Adrenal gland (tissue), 19 donors: ENCODE measurements around the gene HIPK1. TPM values are rescaled to one million over a fixed set of nuclear protein-coding genes. Genes with fewer than 3 reads are reported as not detected.

ENCODE experiments used
- DNase-seq, 7 donors: peaks; one replicate each; pipeline ENCODE4 v3.0.0-alpha.2; 2019 to 2020
- H3K27ac ChIP-seq, 5 donors: fragments of 200-600 bp; sonication (generic) in 4 of 5; 1 replicate in 3 of 5; 2 replicates in 2 of 5; pipeline versions ENCODE4 v1.5.1 to v1.8.0; 2016 to 2020; ENCODE audit warnings: mild to moderate bottlenecking in 1 of 5
- H3K27me3 ChIP-seq: fragments of 200-600 bp; 2 replicates; pipeline ENCODE4 v1.8.0; 2021
- H3K36me3 ChIP-seq, 2 donors: fragments of 200-600 bp; replicated peaks in 1 of 2; 1 replicate in 1 of 2; 2 replicates in 1 of 2; pipeline versions ENCODE4 v1.5.1 to v1.8.0; 2018 to 2022
- H3K4me1 ChIP-seq, 2 donors: fragments of 200-600 bp; replicated peaks in 1 of 2; 1 replicate in 1 of 2; 2 replicates in 1 of 2; pipeline versions ENCODE4 v1.5.1 to v1.8.0; 2018 to 2021
- H3K4me3 ChIP-seq, 4 donors: fragments of 200-600 bp; sonication (generic) in 3 of 4; one replicate each; pipeline ENCODE4 v1.5.1; 2016 to 2018
- H3K9me3 ChIP-seq, 3 donors: fragments of 200-600 bp; sonication (generic) in 1 of 3; replicated peaks in 1 of 3; 1 replicate in 2 of 3; 2 replicates in 1 of 3; pipeline versions ENCODE4 v1.5.1 to v1.8.0; 2016 to 2021
- POLR2A ChIP-seq, 2 donors: fragments of 450-650 bp; IDR thresholded peaks; one replicate each; pipeline ENCODE4 v1.6.1; 2017; ENCODE audit warnings: antibody characterized with exemption in 2 of 2, mild to moderate bottlenecking in 2 of 2, moderate library complexity in 1 of 2
- WGBS, 4 donors: extraction: QIAGEN DNeasy Blood & Tissue Kit in 2 of 4; methylation state at CpG; one replicate each; pipeline versions ENCODE4 v1.1.5 to v1.1.7; 2013 to 2017; 5-methylcytosine and 5-hydroxymethylcytosine counted together
- intact Hi-C, 2 donors: fragments of 100-400 bp; cut with DNase I; formaldehyde crosslinking; loops; one replicate each; pipeline versions ENCODE4 v1.14.1 to v1.15.0; 2022 to 2023
- long read RNA-seq, 10 donors: library from polyadenylated mRNA in 3 of 10; unstranded in 2 of 10; stranded (forward) in 1 of 10; transcript quantifications; one replicate each; pipeline ENCODE4 v2.0.0 and lab custom pipeline, GENCODE V29; 2021 to 2026
- polyA plus RNA-seq, 3 donors: library from polyadenylated mRNA; stranded (reverse); fragments of 200-250 nt in 2 of 3; fragments of 350-450 nt in 1 of 3; fragmentation: Illumina TruSeq in 1 of 3; extraction: RNeasy Lipid Tissue Mini Kit (QIAGEN cat#74804) in 1 of 3; gene quantifications; one replicate each; pipeline ENCODE4 v1.2.3, GENCODE V29; 2013 to 2014
- total RNA-seq, 9 donors: library from RNA; depleted of rRNA in 4 of 9; stranded (reverse); fragments of >200 nt in 4 of 9; fragments of 120-200 nt in 1 of 9; fragmentation: NEBNext Ultra II Directional in 1 of 9; extraction: Animal tissue kit (Norgen Biotek cat#: 25700) in 1 of 9; gene quantifications; one replicate each; pipeline versions ENCODE4 v1.1.0 to v1.2.4, GENCODE V29; 2013 to 2023
- TF ChIP-seq, protein P1 (sequence below), 6 experiments: fragments of 450-650 bp in 4 of 6; fragments of 200-600 bp in 2 of 6; sonication (generic) in 1 of 6; IDR thresholded peaks; 1 replicate in 5 of 6; 2 replicates in 1 of 6; pipeline versions ENCODE4 v1.5.1 to v1.8.0; 2016 to 2021; ENCODE audit warnings: antibody characterized with exemption in 6 of 6, mild to moderate bottlenecking in 2 of 6, moderate library complexity in 1 of 6
- donor health status: healthy with polysubstance abuse.
- donor health status: Bipolar disorder and iron deficiency.
- donor health status: DM: yes; HTN: yes; CAD: no.
- donor health status: DM: no; HTN: no; CAD: no.
- donor health status: DM: no; HTN: no; CAD: no.
- donor health status: DM: yes; HTN: yes; CAD: no.

Gene HIPK1
- total RNA-seq (100 to 1,000 TPM in 1 of 9 donors, 10 to 100 TPM in 8; 26.0 to 102 (median 67.2) TPM), polyA plus RNA-seq (10 to 100 TPM; 13.0 to 37.2 (median 13.1) TPM)
- long read RNA-seq, donor 1, partial matches to known transcripts, result 6 of 6 reads
- long read RNA-seq, donor 1, other reads (novel, unspliced or antisense), result 0 of 6 reads
- long read RNA-seq, donor 2, full-length matches to known transcripts, result 1 of 18 reads
- long read RNA-seq, donor 2, partial matches to known transcripts, result 17 of 18 reads
- long read RNA-seq, donor 2, other reads (novel, unspliced or antisense), result 0 of 18 reads
- long read RNA-seq, donor 3, full-length matches to known transcripts, result 2 of 8 reads
- long read RNA-seq, donor 3, partial matches to known transcripts, result 6 of 8 reads
- long read RNA-seq, donor 3, other reads (novel, unspliced or antisense), result 0 of 8 reads
- long read RNA-seq, donor 4, partial matches to known transcripts, result 2 of 9 reads
- long read RNA-seq, donor 4, other reads (novel, unspliced or antisense), result 7 of 9 reads
- long read RNA-seq, donor 5, full-length matches to known transcripts, result 1 of 11 reads
- long read RNA-seq, donor 5, partial matches to known transcripts, result 8 of 11 reads
- long read RNA-seq, donor 5, other reads (novel, unspliced or antisense), result 2 of 11 reads
- long read RNA-seq, donor 6, partial matches to known transcripts, result 2 of 4 reads
- long read RNA-seq, donor 6, other reads (novel, unspliced or antisense), result 2 of 4 reads
- long read RNA-seq, donor 7, full-length matches to known transcripts, result 1 of 1 reads
- long read RNA-seq, donor 7, partial matches to known transcripts, result 0 of 1 reads
- long read RNA-seq, donor 7, other reads (novel, unspliced or antisense), result 0 of 1 reads
- long read RNA-seq, donor 8, full-length matches to known transcripts, result 1 of 1 reads
- long read RNA-seq, donor 8, partial matches to known transcripts, result 0 of 1 reads
- long read RNA-seq, donor 8, other reads (novel, unspliced or antisense), result 0 of 1 reads
- long read RNA-seq, donor 9, result 0 reads
- long read RNA-seq, donor 10, full-length matches to known transcripts, result 3 of 3 reads
- long read RNA-seq, donor 10, partial matches to known transcripts, result 0 of 3 reads
- long read RNA-seq, donor 10, other reads (novel, unspliced or antisense), result 0 of 3 reads

- peaks cover 24 to 45% of the 10 kb centered on the region in 2 donors for H3K4me1 ChIP-seq
- H3K4me3 ChIP-seq, result peak within 1 kb of the TSS; percentile 76 to 99 (median 94)
- 0 to 1% (median 0%) methylated on average over 9 to 61 of the region's 61 CpGs for WGBS, 4 donors
- intact Hi-C loops, result no loop called here
- H3K9me3 ChIP-seq, result no peaks in the 10 kb centered on the region
- peak within 1 kb of the TSS; percentile 69 to 100 (median 95) for H3K27ac ChIP-seq
- TF ChIP-seq, protein P1, sequence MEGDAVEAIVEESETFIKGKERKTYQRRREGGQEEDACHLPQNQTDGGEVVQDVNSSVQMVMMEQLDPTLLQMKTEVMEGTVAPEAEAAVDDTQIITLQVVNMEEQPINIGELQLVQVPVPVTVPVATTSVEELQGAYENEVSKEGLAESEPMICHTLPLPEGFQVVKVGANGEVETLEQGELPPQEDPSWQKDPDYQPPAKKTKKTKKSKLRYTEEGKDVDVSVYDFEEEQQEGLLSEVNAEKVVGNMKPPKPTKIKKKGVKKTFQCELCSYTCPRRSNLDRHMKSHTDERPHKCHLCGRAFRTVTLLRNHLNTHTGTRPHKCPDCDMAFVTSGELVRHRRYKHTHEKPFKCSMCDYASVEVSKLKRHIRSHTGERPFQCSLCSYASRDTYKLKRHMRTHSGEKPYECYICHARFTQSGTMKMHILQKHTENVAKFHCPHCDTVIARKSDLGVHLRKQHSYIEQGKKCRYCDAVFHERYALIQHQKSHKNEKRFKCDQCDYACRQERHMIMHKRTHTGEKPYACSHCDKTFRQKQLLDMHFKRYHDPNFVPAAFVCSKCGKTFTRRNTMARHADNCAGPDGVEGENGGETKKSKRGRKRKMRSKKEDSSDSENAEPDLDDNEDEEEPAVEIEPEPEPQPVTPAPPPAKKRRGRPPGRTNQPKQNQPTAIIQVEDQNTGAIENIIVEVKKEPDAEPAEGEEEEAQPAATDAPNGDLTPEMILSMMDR (IDR thresholded peaks at IDR 0.05), result peak in 4 of 6 experiments; percentile 17 to 46 (median 34)
- peak; percentile 36 to 81 for TF ChIP-seq POLR2A (IDR thresholded peaks at IDR 0.05)
- H3K36me3 ChIP-seq, result no peaks in the 10 kb centered on the region
- DNase-seq, result peak; percentile 90 to 95 (median 93)
- H3K27me3 ChIP-seq, result no peaks in the 10 kb centered on the region
These were observed at the start of gene HIPK1 for GRCh38 chr1:113928941-113929749. TSS of gene HIPK1 (plus strand) at chr1:113929324.

- DNase-seq, result no peak
- no peak overlapping the region for H3K27ac ChIP-seq
- H3K36me3 ChIP-seq, result no peaks in the 10 kb centered on the region
- TF ChIP-seq POLR2A (IDR thresholded peaks at IDR 0.05), result no peak
- TF ChIP-seq, protein P1 (IDR thresholded peaks at IDR 0.05), result no peak
- intact Hi-C loops, result no loop called here
- H3K4me3 ChIP-seq, result no peak overlapping the region
- H3K9me3 ChIP-seq, result no peaks in the 10 kb centered on the region
- no peaks in the 10 kb centered on the region for H3K4me1 ChIP-seq
- H3K27me3 ChIP-seq, result no peaks in the 10 kb centered on the region
- 88 to 96% (median 96%) methylated on average over 4 of the region's 4 CpGs for WGBS, 4 donors
These were observed 49.4 kb upstream of the HIPK1 start for GRCh38 chr1:113879739-113880038.

DNA sequence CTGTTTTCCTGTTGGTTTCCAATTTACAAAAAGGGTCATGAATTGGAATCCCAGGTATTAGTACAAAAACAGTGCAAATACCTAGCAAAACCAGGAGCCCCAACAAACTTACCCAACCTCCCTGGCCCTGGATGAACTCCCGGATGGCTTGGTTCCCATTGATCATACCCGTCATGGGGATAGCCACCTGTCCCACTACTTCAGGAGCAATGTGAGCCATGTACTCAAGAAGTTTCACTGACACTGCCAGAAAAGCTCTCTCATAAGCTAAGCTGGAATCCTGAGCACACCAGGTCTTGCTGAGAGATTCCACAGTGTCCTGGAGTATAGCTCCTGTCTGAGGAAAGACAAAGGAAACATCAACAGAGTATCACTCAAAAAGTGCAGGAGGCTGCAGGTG lies 47.5 kb upstream of the HIPK1 start:
- WGBS, 4 donors, result 84 to 92% (median 88%) methylated on average over 2 of the region's 2 CpGs

More for the DNA sequence above, 47.5 kb upstream of the HIPK1 start:
- H3K27me3 ChIP-seq, result no peaks in the 10 kb centered on the region
- no peak overlapping the region for H3K4me3 ChIP-seq
- H3K4me1 ChIP-seq, result no peaks in the 10 kb centered on the region
- H3K27ac ChIP-seq, result no peak overlapping the region
- H3K36me3 ChIP-seq, result no peaks in the 10 kb centered on the region
- intact Hi-C loops, result no loop called here
- TF ChIP-seq POLR2A (IDR thresholded peaks at IDR 0.05), result no peak
- TF ChIP-seq, protein P1 (IDR thresholded peaks at IDR 0.05), result no peak
- DNase-seq, result no peak
- no peaks in the 10 kb centered on the region for H3K9me3 ChIP-seq
